HG03175 (cell line): ENCODE data around the gene HMBS.
"Not testable (repeated sequence)": the region's sequence is repeated elsewhere in the genome, so short reads cannot be mapped to it uniquely, and the experiment has no call there.

Source experiments
- ATAC-seq: cut with Tn5 transposase; IDR thresholded peaks from one replicate; pipeline ENCODE4 v1.9.1; 2021; ENCODE audit warnings: mild to moderate bottlenecking, moderate library complexity; ENCODE audit not compliant: unreplicated experiment

Gene HMBS

DNA sequence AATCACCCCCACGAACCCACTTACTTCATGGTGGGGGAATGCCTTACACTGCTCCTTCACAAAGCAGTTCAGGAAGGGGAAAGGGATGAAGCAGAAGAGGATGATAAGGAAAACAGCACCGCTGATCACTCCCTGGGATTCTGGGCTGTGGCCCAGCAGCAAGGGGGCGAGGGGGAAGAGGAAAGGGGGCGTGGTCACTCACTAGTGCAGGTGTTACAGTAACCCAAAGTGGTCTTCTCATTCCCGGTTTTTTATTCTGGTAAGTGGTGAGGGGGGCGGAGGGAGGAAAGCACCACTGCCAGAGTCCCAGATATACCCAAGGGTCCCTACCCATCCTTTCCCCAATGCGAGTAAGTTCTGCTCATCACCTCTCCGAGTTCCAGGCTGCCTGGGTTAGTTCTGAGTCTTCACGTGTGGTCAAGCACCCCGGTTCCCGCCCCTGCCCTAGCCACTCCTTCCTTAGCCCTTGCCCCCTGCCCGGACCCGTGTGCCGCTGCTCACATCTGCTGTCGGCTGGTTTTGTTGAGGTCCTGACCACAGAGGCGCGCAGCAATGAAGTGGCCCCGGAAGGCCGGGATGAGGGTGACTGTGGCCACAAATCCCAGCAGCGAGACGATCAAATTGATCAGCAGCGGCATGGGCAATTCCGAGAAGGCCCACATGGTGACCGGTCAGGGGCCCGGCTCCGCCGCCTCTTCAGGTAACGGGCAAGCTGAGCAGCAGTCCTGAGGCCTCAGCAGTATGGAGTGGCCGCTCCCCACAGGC is 16.5 kb downstream of the HMBS start:
- peak; percentile 25 for ATAC-seq

DNA sequence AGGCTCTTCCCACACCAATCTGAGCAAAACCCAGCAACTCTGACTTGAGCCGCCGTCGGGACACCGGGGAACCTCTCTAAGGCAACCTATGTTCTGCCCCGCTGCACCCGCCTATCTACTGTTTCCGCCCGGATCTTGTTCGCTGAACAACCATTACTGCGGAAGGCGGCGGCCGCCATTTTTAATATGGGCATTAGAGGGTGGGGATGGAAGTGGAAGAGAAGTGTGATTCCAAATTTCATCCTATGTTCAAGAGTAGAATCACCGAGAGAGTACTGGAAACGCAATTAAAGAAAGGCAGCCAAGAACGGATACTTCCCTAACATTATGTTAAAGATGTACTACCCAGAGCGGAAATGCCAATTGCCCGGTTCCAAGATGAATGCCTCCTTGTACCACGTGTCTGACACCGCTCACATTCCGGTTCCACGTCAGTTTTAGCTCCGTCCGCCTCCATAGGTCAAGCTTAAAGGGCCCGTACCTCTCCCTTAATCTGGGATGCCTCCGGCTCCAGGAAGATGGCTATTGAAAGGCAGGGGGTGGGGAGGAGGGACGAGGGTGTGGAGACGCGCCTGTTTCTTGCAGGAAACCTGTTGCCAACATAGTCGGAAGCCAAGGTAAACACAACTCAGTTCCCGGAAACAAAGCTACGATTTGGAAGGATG is 17.2 kb downstream of the HMBS start, which contains the start of gene DPAGT1:
TSS of gene DPAGT1 (minus strand) at position 95 of the 665 bp plus-strand sequence. CDS start 198 bp downstream, outside the sequence.
- peak; percentile 79 for ATAC-seq

DNA sequence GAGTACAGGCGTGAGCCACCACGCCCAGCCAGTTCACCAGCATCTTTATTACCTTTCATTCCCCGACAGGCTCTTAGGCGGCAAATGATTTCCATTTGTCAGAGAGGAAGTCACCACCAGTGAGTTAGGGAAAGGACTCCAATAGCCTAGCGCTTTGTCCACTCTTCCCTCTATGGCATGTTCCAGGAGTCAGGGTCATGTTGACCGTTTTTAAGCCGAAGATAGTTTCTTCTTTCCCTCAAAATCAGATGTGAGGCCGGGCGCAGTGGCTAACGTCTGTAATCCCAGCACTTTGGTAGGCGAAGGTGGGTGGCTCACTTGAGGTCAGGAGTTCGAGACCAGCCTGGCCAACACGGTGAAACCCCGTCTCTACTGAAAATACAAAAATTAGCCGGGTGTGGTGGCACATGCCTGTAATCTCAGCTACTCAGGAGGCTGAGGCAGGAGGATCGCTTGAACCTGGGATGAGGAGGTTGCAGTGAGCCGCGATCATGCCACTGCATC is 18.5 kb downstream of the HMBS start:
- not testable (repeated sequence) for ATAC-seq

DNA sequence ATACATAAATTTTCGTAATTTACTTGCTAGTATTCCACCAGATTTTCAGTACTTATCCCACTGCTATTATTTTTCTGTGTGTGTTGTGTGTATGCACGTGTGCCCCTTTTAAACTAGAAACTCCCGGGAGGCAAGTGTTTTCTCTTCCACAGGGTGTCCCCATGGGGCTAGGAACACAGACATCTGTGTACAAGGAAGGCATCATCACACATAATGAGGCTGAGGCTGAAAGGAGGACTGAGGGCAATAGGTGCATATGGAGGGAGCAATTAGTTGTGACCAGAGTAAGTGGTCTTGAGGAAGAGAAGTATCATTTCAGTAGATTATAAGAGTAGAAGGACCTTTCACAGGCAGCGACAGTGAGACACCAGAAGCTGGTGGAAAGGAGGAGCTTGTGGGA is 19.1 kb downstream of the HMBS start:
- ATAC-seq = no peak

DNA sequence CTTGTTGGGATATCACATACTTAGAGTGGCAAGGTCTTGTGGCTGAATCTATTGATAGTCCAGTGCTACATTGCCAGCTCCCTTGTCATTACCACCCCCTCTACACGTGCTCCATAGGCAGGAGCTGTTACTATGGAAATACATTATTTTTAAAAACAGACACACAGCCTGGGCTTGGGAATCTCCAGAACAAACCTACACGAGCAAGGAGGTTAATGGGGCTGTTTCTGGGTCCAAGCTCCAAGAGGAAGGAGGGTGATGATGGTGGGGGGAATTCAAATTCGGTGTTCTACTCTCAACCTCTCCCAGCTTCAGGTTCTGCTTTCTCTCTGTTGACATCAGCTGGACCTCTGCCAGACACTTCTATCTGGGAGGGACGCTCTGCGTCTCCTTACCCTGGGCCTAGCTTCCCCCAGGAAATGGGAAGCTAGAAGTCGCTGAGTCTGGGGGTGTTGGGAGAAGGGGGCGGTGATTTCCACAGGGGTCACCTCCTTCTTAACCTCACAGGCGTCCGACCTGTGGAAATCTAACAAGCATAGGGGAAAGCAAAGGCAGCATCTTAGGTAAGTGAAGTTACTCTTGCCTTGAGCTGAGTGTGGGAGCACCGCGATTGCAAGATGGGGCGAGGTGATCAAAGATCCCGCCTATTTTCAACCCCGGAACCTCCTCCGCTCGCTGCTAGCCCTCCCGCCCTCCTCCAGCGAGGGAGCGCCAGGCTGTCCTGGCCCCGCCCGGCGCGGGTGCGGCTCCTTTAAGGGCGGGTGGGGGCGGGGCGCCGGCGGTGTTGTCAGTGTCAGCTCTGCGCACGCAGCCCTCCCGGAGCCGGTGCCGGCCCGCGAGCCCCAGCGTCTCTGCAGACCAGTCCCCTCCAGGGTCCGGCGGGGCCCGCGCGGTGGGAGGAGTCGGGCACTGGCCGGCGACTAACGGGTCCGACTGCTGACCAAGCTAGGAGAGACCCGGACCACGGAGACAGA is 22.2 kb downstream of the HMBS start, which contains the start of gene C2CD2L:
TSS of gene C2CD2L (plus strand) at position 781 of the 974 bp plus-strand sequence. CDS start 398 bp downstream, outside the sequence.
- peak; percentile 75 for ATAC-seq

DNA sequence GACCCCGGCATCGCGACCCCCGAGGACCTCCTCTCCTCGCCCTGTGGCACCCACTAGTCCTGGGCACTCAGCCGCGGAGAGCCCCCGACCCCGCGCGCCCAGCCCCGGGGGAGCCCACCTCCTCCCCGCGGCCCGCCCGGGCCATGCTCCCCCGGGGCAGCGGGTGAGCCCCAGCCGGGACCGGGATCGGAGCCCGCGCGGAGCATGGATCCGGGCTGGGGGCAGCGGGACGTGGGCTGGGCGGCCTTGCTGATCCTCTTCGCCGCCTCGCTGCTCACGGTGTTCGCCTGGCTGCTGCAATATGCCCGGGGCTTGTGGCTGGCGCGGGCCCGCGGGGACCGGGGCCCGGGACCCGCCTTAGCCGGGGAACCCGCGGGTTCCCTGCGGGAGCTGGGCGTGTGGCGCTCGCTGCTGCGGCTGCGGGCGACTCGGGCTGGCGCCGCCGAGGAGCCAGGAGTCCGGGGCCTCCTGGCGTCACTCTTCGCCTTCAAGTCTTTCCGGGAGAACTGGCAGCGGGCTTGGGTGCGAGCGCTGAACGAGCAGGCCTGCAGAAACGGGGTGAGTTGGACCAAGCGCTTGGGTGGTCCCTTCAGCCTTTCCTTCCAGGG is 23.0 kb downstream of the HMBS start:
- ATAC-seq = peak; percentile 14

DNA sequence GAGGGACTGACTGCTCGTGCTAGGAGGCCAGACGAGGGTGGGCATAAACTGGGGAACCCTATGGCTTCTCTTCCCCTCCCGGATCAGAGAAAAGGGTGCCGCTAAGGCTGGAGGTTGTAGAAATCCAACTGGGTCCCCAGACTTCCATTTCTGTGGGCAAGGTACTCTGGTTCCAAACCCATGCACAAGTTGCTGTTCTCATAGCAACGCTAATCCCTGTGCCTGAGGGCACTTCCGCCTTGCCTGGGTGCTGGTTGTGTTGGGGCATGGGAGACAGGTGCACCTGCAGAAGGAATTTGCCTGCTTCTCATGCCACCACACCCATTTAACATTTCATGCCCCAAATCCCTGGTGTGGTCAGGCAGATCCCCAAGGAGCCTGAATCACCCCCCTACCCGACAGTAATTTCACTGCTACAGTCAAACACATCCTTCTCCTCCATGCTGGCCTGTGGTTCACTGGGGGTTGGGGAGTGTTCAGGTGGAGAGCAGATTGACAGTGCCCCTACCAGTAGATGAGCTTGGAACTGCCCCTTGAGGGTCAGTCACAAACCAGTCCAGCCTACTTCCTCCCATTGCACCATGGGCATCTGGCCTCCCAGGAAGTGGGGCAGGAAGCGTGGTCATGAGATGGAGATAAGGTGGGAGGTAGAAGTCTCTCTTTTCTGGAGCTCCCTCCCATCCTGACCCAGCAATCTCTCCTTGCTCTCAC is 23.6 kb downstream of the HMBS start:
- no peak for ATAC-seq

DNA sequence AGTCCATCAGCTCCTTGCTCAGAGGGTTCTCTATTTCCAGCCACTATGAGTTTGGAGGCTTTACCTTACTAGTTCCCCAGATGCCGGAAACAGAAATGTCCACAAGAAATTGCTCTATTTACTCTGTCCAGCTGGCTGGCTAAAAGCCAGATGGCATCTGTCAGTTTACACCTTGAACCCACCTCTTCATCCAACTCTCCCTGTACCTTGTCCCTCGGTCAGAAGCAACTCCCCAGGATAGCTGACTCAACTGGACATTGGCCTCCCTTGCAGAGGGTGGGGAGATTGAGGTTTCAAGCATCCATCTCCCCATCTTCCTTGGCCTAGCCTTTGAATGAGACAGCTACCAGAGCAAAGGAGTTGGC is 24.2 kb downstream of the HMBS start:
- no peak for ATAC-seq

DNA sequence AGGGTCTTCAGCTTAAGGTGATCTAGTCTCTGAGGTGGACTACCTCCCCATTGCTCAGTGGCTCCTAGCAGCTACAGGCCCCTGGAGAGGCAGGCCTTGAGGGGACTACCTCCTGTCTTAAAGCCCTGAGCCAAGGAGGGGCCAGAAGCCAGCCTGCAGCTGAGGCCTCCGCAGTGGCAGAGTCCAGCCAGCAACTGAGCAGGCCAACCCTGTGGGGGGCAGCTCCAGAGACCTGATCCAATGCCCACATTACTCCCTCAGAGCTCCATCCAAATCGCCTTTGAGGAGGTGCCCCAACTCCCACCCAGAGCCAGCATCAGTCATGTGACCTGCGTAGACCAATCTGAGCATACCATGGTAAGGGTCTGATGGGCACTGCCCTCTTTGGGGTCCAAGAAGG is 25.2 kb downstream of the HMBS start:
- ATAC-seq = no peak

DNA sequence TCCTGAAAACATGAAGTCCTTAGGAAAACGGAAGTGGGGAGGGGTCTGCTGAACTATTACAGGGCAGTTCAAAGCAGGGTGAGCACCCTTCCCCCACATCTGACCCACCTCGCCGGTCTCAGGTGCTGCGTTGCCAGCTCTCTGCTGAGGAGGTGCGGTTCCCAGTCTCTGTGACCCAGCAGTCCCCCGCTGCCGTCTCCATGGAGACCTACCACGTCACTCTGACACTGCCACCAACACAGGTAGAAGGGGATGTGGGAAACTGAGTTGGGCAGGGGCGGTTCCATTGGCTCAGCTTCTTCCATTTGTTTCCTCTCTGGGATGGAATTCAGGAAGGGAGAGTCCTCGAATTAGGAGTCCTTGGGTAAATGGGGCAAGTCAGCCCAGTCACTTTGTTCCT is 25.8 kb downstream of the HMBS start:
- ATAC-seq = no peak

DNA sequence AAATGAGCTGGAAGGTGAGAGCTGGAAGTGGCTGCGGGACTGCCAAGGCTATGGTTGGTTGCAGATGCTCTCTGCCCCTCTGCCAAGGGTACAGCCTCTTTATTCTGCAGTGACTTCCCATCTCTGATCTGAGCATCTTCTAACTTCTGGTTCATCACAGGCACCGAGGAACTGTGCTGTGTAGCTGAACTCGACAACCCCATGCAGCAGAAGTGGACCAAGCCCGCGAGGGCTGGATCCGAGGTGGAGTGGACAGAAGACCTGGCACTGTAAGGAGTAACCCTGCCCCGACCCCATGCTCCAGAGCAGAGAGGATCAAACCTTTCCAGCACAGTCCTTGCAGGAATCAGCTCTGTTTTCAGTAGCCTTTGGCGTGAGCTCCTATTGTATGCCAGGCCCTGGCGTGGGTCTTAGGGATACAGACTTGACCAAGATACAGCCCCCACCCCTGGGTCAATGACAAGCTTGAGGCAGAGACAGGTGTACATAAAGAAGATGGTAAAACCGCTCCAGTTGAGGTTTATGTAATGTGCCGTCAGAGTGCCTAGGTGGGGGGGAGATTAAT is 26.8 kb downstream of the HMBS start:
- ATAC-seq = no peak

DNA sequence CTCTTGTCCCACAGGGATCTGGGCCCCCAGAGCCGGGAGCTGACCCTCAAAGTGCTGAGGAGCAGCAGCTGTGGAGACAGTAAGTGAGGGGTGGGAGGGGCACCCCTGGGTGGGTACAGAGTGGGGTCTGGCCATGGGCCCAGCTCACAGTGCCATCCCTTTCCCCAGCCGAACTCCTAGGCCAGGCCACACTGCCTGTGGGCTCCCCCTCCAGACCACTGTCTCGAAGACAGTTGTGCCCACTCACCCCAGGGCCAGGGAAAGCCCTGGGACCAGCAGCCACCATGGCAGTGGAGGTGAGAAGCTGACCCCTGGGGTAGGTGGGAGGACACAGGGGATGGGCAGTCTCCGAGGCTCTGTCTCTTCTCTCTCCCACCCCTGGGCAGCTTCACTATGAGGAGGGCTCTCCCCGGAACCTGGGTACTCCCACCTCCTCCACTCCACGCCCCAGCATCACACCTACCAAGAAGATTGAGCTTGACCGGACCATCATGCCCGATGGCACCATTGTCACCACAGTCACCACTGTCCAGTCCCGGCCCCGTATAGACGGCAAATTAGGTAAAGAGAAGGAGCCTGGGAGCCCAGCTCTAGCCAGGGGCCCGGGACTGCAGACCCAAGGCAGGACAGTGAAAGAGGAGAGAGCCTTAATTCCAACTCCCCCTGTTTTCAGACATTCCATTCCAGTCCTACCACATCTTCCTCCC is 27.8 kb downstream of the HMBS start:
- no peak for ATAC-seq

DNA sequence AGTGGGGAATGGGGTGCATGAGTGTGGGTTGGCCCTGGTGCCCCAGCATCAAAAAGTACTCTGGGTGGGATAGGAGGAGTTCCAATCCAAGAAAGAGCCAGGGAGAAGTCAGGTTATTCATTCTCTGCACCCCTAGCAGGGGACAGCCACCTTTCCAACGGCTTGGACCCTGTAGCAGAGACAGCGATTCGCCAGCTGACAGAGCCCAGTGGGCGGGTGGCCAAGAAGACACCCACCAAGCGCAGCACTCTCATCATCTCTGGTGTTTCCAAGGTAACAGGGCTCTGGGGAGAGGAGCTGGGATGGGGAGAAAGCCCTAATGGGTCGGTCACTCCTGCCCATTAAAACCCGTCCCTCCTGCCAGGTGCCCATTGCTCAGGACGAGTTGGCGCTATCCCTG is 29.0 kb downstream of the HMBS start:
- no peak for ATAC-seq

DNA sequence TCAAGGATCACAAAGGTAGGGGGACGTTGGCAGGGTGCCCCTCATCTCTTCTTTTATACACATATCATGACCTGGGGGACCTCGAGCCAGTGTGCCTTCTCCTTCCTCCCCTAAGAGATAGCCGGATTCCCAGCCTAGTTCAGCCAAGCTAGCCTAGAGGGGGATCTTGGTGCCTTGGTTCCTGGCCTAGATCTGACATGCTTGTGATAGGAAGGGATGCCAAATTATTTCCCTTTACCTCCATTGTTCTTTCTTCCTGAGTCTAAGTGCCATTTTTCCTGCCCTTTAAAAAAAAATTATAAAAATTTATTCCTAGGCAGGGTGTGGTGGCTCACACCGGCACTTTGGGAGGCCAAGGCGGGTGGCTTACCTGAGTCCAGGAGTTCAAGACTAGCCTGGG is 29.7 kb downstream of the HMBS start:
- no peak for ATAC-seq

DNA sequence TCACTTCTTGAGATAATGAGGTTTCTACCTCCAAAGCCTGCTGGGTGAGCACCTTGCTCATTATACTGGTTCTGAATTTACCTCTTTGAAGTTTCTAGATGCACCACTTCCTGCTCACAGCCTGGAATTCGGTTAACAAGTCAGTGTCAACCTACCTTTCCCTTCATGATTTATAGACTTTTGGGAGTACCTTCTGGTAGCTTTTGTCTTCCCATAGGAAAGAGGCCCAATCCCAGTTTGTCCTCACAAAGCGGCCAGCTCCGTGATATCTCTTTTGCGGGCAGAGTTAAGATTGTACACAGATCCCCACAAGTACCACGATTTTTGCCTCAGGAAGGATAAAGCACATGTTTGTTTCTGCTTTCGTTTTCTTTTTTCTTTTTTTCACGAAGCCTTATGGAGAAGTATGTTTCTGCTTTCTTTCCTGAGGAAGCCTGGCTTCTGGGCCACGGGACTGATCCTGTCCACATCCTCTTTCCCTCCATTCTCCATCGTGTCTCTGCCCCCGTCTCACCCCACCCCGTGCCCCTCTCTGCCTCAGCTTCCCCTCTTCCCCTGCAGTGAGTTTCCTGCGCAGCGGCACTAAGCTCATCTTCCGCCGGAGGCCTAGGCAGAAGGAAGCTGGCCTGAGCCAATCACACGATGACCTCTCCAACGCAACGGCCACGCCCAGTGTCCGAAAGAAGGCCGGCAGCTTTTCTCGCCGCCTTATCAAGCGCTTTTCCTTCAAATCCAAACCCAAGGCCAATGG is 31.0 kb downstream of the HMBS start:
- ATAC-seq = no peak

DNA sequence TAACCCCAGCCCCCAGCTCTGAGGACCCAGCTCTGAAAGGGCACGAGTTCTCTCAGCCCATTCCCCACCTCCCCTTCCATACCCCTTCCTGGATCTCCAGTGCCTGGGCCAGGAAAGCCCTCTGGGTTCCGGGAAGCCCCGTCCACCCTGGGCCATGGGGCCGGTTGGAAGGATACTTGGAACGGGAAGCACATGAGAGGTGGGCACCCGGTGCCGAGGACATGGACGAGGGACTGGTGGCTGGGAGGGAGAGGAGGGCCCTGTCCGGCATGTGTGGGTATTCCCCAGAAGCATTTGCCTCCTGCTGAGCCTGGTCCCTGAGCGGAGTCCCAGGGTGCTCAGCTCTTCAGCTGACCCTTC is 31.5 kb downstream of the HMBS start:
- no peak for ATAC-seq

DNA sequence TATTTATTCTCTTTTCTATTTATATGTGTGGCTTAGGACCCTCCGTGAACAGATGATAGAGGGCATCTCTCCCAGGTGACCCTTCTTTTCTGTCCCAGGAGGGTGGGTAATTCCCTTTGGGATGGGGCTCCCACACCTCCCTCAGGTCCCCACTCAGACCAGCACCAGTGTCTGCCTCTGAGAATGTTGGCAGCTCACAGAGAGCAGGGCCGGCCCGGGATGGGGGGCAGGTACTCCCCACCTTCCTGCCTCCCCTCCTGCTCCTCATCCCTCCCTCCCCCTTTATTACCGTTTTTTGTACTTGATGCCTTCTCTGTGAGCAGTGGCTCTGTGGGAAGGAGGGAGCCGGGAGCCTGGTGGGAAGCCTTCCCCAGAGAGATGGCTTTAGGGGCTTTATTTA is 31.9 kb downstream of the HMBS start:
- ATAC-seq = no peak

DNA sequence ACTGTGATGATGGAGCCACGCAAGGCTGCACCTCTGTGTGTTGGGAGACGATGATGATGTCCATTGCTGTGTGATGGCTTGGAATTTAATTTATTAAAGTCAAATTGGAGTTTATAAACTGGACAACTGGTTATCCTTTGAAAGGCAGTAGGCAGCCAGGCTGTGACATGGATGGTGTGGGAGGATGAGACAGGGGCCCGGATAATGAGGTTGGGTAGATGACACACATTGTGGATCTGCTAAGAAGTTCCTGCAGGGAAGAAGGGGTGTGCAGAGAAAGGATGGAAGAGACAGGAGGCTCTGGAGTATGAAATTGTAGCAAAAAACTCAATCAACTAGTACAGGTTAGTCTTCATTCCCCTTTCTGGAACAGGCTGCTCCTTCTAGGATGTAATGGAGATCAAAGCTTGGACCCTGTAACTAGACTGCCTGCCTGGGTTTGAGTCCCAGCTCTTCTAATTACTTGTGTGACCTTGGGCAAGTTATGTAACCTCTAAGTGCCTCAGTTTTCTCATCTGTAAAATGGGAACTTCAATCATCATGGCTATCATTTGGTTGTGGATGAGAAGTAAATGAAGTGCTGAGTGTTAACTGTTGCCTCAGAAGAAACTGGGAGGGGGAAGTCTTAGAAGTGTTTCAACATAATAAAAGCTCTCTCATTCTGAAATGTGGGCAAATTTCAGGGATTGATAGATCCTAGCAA is 32.5 kb downstream of the HMBS start:
- no peak for ATAC-seq
